ENCODE data around the gene CDK5RAP3.
A peak's percentile ranks its signal among the peaks of the same experiment; 100 is the strongest.

CDK5RAP3 gene

DNA sequence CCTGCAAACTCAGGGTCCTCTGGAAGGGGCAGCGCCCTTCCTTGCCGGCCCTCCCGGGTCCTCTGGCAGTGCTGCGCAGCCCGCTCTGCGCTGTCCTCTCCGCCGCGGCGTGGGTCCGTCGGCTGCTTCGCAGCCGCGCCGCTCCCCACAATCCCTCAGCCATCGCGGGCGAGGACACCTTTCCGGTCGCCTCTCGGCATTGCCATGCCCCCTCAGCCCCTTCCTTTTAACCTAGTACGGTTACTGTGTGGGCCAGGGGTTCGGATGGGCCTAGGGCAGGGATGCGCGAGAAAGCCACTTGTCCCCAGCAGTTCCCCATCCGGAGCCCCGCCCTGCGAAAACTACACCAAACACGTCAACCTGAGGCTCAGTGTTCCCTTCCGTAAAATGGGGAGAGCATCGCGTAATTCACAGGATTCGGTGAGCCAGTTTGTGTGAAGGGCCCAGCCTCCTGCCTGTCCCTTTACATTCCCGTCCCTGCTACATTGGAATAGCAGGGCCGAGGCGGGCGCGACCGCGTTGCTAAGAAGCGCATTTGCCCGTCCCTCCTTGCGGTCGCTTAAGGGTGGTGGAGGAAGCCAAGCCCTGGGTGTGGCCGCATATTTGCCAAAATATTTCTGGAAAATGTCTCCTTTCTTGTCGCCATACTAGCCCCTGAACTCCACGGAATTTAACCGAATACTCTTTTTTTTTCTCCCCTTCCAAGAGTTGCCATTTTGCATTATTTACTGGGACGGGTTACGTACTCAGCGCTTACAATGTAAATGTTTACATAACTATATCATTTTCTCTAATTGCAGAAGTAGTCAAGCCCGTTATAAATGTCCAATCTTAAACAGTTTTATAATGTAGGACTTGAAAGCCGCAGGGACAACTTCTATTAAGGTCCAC lies 53.5 kb downstream of the CDK5RAP3 start:
- DNase-seq (ENCODE audit: low spot score), result peak; percentile 30

DNA sequence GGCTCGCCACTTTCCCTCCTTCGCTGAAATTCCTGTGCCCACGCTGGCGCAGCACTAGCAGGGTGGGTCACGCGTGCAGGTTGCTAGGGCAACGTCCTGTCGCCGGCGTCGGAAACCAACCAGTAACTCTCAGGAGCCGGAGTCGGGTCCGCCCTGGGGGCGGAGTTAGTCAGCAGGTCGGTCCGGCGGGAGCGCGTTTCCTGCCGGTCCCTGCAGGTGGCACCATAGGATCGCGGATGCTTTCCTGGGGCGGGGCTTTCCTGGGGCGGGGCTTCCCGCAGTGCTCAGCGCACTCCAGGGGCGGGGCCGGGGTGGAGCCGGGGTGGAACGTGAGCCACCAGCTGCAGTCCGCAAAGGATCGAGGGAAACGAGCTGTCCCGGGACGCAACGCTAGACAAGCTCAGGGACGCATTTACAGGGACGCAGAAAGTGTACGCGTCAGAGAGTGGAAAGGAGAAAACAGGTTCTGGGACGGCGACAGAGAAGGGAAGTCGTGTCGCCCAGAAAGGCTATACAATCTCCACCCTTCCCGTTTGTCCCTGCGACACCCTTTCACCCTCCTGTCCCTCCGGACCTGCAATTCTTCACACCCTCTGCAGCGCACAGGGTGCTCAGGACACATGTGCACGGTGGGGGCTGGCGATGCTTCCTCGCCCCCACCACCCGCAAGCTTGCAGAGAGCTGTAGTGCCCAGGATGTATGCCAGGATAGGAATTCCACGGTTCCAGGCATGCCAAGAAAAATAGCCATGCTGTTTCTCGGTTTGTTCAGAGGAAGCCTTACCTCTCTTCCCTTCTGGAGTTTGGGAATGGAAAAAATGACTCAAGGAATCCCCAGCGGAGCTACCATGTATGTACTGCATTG lies 54.4 kb downstream of the CDK5RAP3 start:
- DNase-seq (ENCODE audit: low spot score), result peak; percentile 97

DNA sequence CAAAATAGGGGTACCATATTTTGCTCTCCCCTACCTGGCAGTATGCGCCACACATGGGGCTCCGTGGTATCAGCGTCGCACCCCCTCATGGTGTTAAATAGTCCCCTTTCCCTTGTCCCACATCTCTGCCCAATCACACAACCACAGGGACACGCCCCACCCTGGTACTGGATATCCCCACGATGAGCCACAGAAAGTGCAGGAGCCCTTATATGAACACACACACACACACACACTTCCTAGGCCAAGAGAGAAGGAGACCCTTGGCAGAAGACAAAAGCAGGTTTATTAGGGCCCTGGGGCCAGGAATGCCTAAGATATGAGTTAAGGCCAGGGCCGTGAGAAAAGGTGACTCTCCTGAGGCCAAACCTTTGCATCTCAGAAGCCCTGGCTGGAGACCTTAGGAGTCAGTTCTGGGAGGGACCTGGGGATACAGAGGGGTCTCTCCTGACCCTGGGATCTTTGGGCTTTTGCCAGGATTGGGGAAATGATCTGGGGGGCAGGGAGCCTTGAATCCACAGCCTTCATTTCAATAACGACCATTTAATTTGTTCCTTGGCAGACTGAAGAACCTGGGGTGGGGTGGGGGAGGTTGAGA lies 55.1 kb downstream of the CDK5RAP3 start:
- no peak for DNase-seq (ENCODE audit: low spot score)

DNA sequence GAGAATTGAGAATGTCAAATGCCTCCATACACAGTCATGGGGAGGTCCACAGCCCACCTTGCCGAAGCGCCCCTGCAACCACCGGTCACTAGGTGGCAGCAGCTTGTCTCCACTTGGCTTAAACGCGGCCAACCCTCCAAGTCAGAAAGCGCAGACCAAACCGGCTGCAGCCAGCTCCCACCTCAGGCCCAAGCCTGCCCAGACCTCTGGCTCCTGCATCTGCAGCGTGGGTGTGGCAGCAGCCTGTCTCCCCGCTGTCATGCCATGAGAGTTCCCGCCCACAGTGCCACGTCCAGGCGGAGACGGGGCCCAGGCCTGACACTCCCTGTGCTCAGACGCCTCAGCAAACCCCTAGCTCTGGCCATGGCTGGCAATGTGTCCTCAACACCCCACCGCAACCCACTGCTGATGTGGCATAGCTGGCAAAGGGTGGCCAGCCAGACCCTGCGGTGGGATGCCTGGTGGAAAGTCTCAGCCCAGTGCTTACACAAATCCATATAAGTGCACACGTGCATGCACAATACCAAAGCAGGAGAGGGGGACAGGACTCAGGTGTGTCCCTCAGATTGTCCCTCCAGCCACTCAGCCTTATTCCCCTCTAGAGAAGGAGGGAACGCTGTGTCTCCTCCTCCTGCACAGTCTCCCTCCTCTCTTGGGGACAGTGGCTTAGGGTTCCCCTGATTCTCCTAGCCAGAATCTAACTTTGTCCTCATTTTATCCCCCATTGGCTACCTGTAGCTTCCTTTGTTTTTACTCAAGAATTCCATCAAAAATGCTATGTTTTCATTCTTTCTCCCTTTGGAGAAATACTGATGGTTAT lies 55.8 kb downstream of the CDK5RAP3 start:
- DNase-seq (ENCODE audit: low spot score), result peak; percentile 62

DNA sequence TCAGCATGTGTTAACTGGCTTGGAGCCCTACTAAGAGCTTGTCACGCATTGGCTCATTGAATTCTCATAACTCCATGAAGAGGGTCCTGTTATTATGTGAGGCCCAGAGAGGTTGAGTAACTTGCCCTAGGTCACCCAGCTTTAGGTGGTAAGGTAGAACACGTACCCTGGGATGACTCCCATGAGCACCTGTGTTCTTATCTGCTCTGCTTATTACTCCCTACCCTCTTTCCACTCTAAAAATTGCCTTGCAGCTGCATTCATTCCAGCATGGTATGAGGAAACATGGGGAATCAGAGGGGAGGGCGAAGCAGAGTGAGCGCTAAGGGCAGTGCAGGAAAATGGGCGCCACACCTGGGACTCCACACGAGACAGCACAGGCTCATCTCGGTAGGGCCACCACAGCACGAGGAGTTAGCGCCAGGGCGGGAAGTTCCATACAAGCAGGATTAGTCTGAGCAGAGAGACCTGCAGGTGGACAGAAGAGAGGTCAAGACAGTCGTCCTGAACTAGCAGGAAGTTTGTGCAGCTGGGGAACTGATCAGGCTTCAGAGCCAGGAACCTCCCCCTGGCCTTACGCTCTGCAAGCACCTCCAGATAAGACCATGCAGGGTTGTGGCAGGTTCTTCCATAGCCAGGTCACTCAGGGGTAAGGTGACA lies 56.5 kb downstream of the CDK5RAP3 start:
- no peak for DNase-seq (ENCODE audit: low spot score)

DNA sequence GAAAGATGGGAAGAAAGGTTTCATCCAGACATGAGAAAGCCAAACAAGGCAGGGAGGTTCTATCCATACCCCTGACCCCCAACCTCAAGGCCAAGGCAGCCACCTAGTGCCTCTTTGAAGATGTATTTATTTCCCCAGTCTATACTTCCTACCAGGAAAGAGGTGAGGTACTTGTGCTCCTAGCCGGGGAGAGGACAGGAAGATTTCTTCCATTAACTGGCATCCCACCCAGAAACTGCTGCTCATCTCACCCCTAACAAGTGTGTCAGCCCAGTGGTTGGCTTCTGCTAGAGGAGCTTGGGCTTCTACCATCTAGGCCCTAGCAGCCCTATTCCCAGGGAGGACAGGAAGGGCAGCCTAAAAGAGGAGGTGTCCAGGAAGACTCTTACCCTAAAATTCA lies 57.8 kb downstream of the CDK5RAP3 start:
- DNase-seq (ENCODE audit: low spot score), result no peak

DNA sequence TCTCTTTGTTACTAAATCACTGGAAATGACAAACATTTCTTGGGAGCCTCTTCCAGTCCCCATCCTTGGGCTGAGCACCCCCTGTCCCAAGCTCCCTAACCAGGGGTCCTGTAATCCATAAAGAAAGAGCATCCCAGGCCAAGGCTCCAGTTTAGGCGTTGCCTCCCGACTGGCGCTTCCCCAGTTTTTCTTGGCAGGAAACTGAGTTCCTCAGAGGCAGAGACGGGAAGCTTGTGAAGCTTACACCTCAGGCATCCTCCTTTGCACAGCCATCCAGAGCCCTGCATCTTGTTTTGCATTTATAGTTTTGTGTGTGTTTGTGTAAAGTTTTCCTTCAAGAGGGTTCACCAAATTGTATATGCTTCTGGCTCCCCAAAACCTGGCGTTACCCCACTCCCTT lies 59.6 kb downstream of the CDK5RAP3 start:
- DNase-seq (ENCODE audit: low spot score), result no peak
